ENCODE measurements around the gene PIGP. TPM values are rescaled to one million over a fixed set of nuclear protein-coding genes. Genes with fewer than 3 reads are reported as not detected.

Gene PIGP
- total and polyA plus RNA-seq, 2 of the 13 experiments (the other 11 are each of a cell fraction or from before 2014, with no cell fraction given): 14.8 to 33.4 TPM

DNA sequence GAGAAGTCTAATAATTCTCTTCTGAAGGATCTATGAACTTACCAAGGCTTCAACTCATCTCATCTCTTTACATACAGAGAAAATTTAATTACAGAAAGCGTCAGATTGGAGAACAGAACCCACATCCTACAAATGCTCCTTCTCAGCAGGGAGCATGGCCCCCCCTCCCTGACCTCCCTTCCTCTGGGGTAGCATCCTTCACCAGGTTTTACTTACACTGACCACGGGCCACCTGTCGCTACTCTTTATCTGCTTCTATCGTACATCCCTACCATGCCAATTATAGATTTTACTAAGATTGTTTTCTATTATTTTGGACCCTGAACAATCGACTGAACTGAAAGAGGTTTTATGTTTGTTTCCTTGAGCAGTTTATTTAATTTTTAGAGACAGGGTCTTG lies 40.6 kb downstream of the PIGP start:
- H3K4me3 ChIP-seq (replicated peaks in 1 of 3; ENCODE audit: insufficient read depth in 1 of 3, low read depth in 2 of 3, low read length in 3 of 3): no peak overlapping the region
- ChIA-PET POLR2A (no interaction called here), CTCF (ENCODE audit: low intra/inter-chr PET ratio, low total read pairs) (no interaction called here)
- no peaks in the 10 kb centered on the region for H4K20me1 ChIP-seq (ENCODE audit: insufficient read depth, low read length)
- in situ Hi-C loops (cut with HindIII; ENCODE audit: extremely low pct_ligation_motif_present, low pct_unique_long_range_greater_than_20kb) (no loop called here), intact Hi-C loops (cut with micrococcal nuclease; ENCODE audit: unreplicated experiment) (no loop called here)
- H3K9ac ChIP-seq (ENCODE audit: insufficient read depth, low read depth, low read length): no peak overlapping the region
- no peaks in the 10 kb centered on the region for H3K9me3 ChIP-seq (ENCODE audit: low read length)
- no peaks in the 10 kb centered on the region for H3K27me3 ChIP-seq (ENCODE audit: control insufficient read depth in 1 of 2, insufficient read depth in 2 of 2, low read length in 2 of 2)
- DNase-seq (ENCODE audit: low spot score): no peak
- BruUV-seq (replicated peaks): no TSS peak
- TF ChIP-seq ONECUT2 (CRISPR knock-in tag; IDR thresholded peaks at IDR 0.05): no peak
- TF ChIP-seq KDM6A (CRISPR knock-in tag; IDR thresholded peaks at IDR 0.05; ENCODE audit: low read depth): no peak
- TF ChIP-seq, protein P1, sequence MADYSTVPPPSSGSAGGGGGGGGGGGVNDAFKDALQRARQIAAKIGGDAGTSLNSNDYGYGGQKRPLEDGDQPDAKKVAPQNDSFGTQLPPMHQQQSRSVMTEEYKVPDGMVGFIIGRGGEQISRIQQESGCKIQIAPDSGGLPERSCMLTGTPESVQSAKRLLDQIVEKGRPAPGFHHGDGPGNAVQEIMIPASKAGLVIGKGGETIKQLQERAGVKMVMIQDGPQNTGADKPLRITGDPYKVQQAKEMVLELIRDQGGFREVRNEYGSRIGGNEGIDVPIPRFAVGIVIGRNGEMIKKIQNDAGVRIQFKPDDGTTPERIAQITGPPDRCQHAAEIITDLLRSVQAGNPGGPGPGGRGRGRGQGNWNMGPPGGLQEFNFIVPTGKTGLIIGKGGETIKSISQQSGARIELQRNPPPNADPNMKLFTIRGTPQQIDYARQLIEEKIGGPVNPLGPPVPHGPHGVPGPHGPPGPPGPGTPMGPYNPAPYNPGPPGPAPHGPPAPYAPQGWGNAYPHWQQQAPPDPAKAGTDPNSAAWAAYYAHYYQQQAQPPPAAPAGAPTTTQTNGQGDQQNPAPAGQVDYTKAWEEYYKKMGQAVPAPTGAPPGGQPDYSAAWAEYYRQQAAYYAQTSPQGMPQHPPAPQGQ (CRISPR knock-in tag; IDR thresholded peaks at IDR 0.05; ENCODE audit: borderline replicate concordance): no peak
- TF ChIP-seq ZFYVE20 (CRISPR knock-in tag; IDR thresholded peaks at IDR 0.05; ENCODE audit: borderline replicate concordance, low read depth): no peak
- no peak for TF ChIP-seq ZNF180 (CRISPR knock-in tag; IDR thresholded peaks at IDR 0.05; ENCODE audit: borderline replicate concordance, low read depth)
- TF ChIP-seq RBM22 (optimal IDR thresholded peaks at IDR 0.05; ENCODE audit: low read length): no peak
- no peak for TF ChIP-seq GFI1 (CRISPR knock-in tag; IDR thresholded peaks at IDR 0.05; ENCODE audit: borderline replicate concordance)
- no peaks in the 10 kb centered on the region for H3K36me3 ChIP-seq (replicated peaks in 1 of 2; ENCODE audit: control insufficient read depth in 1 of 2, insufficient read depth in 2 of 2, low read length in 2 of 2)
- WGBS (ENCODE audit: low lambda C conversion rate): 52% methylated on average over 5 of the region's 5 CpGs
- H3K4me2 ChIP-seq (ENCODE audit: low read depth, low read length): no peak overlapping the region
- no peak for ATAC-seq
- no peaks in the 10 kb centered on the region for H3K79me2 ChIP-seq (ENCODE audit: insufficient read depth, low read length)
- FAIRE-seq: no peak
- no peaks in the 10 kb centered on the region for H3K4me1 ChIP-seq (ENCODE audit: insufficient read depth, low read length)
- H2AFZ ChIP-seq (ENCODE audit: low read length): no peak overlapping the region
- H3K27ac ChIP-seq (ENCODE audit: extremely low read length, insufficient read depth, low read length): no peak overlapping the region

DNA sequence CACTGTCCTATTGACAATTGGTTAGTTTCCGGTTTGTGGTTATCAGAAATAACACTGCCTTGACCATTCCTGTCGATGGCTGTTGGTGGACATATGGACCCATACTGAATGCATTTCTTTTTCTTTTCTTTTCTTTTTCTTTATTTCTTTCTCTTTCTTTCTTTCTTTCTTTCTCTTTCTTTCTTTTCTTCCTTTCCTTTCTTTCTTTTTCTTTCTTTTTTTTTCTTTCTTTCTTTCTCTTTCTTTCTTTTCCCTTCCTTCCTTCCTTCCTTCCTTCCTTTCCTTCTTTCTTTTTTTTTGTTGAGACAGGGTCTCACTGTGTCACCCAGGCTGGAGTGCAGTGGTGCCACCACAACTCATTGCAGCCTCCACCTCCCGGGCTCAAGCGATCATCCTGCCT lies 42.0 kb downstream of the PIGP start:
- ChIA-PET CTCF (ENCODE audit: low intra/inter-chr PET ratio, low total read pairs) (no interaction called here), POLR2A (no interaction called here)
- ATAC-seq (no peak), DNase-seq (ENCODE audit: low spot score) (no peak), FAIRE-seq (no peak)
- H2AFZ ChIP-seq (ENCODE audit: low read length): no peak overlapping the region
- no peak overlapping the region for H3K9ac ChIP-seq (ENCODE audit: insufficient read depth, low read depth, low read length)
- no peaks in the 10 kb centered on the region for H3K36me3 ChIP-seq (replicated peaks in 1 of 2; ENCODE audit: control insufficient read depth in 1 of 2, insufficient read depth in 2 of 2, low read length in 2 of 2)
- 86% methylated on average over 4 of the region's 4 CpGs for WGBS (ENCODE audit: low lambda C conversion rate)
- TF ChIP-seq FLYWCH1 (CRISPR knock-in tag; IDR thresholded peaks at IDR 0.05): no peak
- TF ChIP-seq SIN3B (IDR thresholded peaks at IDR 0.05; ENCODE audit: low read length): no peak
- TF ChIP-seq, protein P2, sequence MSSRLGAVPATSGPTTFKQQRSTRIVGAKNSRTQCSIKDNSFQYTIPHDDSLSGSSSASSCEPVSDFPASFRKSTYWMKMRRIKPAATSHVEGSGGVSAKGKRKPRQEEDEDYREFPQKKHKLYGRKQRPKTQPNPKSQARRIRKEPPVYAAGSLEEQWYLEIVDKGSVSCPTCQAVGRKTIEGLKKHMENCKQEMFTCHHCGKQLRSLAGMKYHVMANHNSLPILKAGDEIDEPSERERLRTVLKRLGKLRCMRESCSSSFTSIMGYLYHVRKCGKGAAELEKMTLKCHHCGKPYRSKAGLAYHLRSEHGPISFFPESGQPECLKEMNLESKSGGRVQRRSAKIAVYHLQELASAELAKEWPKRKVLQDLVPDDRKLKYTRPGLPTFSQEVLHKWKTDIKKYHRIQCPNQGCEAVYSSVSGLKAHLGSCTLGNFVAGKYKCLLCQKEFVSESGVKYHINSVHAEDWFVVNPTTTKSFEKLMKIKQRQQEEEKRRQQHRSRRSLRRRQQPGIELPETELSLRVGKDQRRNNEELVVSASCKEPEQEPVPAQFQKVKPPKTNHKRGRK (CRISPR knock-in tag; IDR thresholded peaks at IDR 0.05): 0 out of 2 replicates have a peak, but pooled peaks have one; percentile 6
- H3K4me2 ChIP-seq (ENCODE audit: low read depth, low read length): no peak overlapping the region
- H4K20me1 ChIP-seq (ENCODE audit: insufficient read depth, low read length): no peaks in the 10 kb centered on the region
- no peaks in the 10 kb centered on the region for H3K4me1 ChIP-seq (ENCODE audit: insufficient read depth, low read length)
- no peaks in the 10 kb centered on the region for H3K79me2 ChIP-seq (ENCODE audit: insufficient read depth, low read length)
- no peak overlapping the region for H3K4me3 ChIP-seq (replicated peaks in 1 of 3; ENCODE audit: insufficient read depth in 1 of 3, low read depth in 2 of 3, low read length in 3 of 3)
- H3K27me3 ChIP-seq (ENCODE audit: control insufficient read depth in 1 of 2, insufficient read depth in 2 of 2, low read length in 2 of 2): no peaks in the 10 kb centered on the region
- no TSS peak for BruUV-seq (replicated peaks)
- intact Hi-C loops (cut with micrococcal nuclease; ENCODE audit: unreplicated experiment) (no loop called here), in situ Hi-C loops (cut with HindIII; ENCODE audit: extremely low pct_ligation_motif_present, low pct_unique_long_range_greater_than_20kb) (no loop called here)
- no peaks in the 10 kb centered on the region for H3K9me3 ChIP-seq (ENCODE audit: low read length)
- no peak overlapping the region for H3K27ac ChIP-seq (ENCODE audit: extremely low read length, insufficient read depth, low read length)
